Muscle of leg (tissue), 11 donors: Measurements from ENCODE around the gene MYH1. TPM values are rescaled to one million over a fixed set of nuclear protein-coding genes. Genes with fewer than 3 reads are reported as not detected.
A peak's percentile ranks its signal among the peaks of the same experiment; 100 is the strongest.
"Not testable (repeated sequence)": the region's sequence is repeated elsewhere in the genome, so short reads cannot be mapped to it uniquely, and the experiment has no call there.

Source experiments
- DNase-seq: peaks from one replicate; pipeline ENCODE4 v3.0.0; 2013
- H3K27ac ChIP-seq: one replicate; pipeline ENCODE4 v1.5.1; 2013; ENCODE audit warnings: mild to moderate bottlenecking, low read length, control low read depth
- H3K27me3 ChIP-seq: one replicate; pipeline ENCODE4 v1.6.1; 2013; ENCODE audit warnings: low read length; ENCODE audit not compliant: control insufficient read depth, insufficient read depth
- H3K36me3 ChIP-seq: one replicate; pipeline ENCODE4 v1.6.1; 2013; ENCODE audit warnings: low read length; ENCODE audit not compliant: control insufficient read depth, insufficient read depth
- H3K4me1 ChIP-seq: one replicate; pipeline ENCODE4 v1.6.1; 2013; ENCODE audit warnings: low read length; ENCODE audit not compliant: control insufficient read depth, insufficient read depth
- H3K4me3 ChIP-seq: one replicate; pipeline ENCODE4 v1.5.1; 2013; ENCODE audit warnings: low read length, control low read depth
- H3K9me3 ChIP-seq: replicated peaks from 2 replicates; pipeline ENCODE4 v1.6.1; 2013; ENCODE audit warnings: low read depth, low read length; ENCODE audit not compliant: control insufficient read depth
- WGBS: methylation state at CpG from one replicate; pipeline ENCODE4 v1.1.5; 2013; ENCODE audit warnings: missing lambda C conversion rate; ENCODE audit not compliant: insufficient coverage; 5-methylcytosine and 5-hydroxymethylcytosine counted together
- polyA plus RNA-seq, 8 donors: library from polyadenylated mRNA; unstranded; fragments of 120-200 nt; gene quantifications; one replicate each; pipeline versions ENCODE4 v1.2.1 to v1.2.3, GENCODE V29; 2013; ENCODE audit warnings: inconsistent platforms in 1 of 8, low replicate concordance in 1 of 8; ENCODE audit not compliant: insufficient read length in 8 of 8, insufficient read depth in 1 of 8
- total RNA-seq: library from RNA; stranded (reverse); fragments of 120-200 nt; gene quantifications from one replicate; pipeline ENCODE4 v1.2.4, GENCODE V29; 2013

The MYH1 gene
- total and polyA plus RNA-seq, 9 donors: 3.4 to 18.4 (median 6.8) TPM

GRCh38 chr17:10541179-10541578, 22.8 kb upstream of the MYH1 start:
- H3K36me3 ChIP-seq, H3K4me1 ChIP-seq, H3K9me3 ChIP-seq, DNase-seq, H3K4me3 ChIP-seq, H3K27ac ChIP-seq, H3K27me3 ChIP-seq: not testable (repeated sequence)
- 100% methylated on average over 1 of the region's 6 CpGs for WGBS

GRCh38 chr17:10532026-10532425, 13.7 kb upstream of the MYH1 start:
- no peak for DNase-seq
- Histone ChIP-seq H3K36me3 (no peaks in the 10 kb centered on the region), H3K4me3 (no peak overlapping the region), H3K4me1 (no peaks in the 10 kb centered on the region), H3K27ac (no peak overlapping the region), H3K27me3 (no peaks in the 10 kb centered on the region), H3K9me3 (no peaks in the 10 kb centered on the region)
- WGBS: no CpG with 5 or more reads among the region's 1 CpG

- Histone ChIP-seq H3K27ac (no peak overlapping the region), H3K4me3 (no peak overlapping the region), H3K4me1 (no peaks in the 10 kb centered on the region), H3K27me3 (no peaks in the 10 kb centered on the region), H3K9me3 (no peaks in the 10 kb centered on the region), H3K36me3 (no peaks in the 10 kb centered on the region)
- 95% methylated on average over 2 of the region's 6 CpGs for WGBS
- no peak for DNase-seq
Observed at GRCh38 chr17:10527419-10527818, 9.1 kb upstream of the MYH1 start.

GRCh38 chr17:10526517-10526916, 8.2 kb upstream of the MYH1 start:
- no peak for DNase-seq
- no peaks in the 10 kb centered on the region for H3K27me3 ChIP-seq
- H3K4me1 ChIP-seq: no peaks in the 10 kb centered on the region
- no peaks in the 10 kb centered on the region for H3K36me3 ChIP-seq
- WGBS: 85% methylated on average over 9 of the region's 11 CpGs
- H3K9me3 ChIP-seq: no peaks in the 10 kb centered on the region
- H3K27ac ChIP-seq: no peak overlapping the region
- H3K4me3 ChIP-seq: no peak overlapping the region

- Histone ChIP-seq H3K9me3 (no peaks in the 10 kb centered on the region), H3K36me3 (no peaks in the 10 kb centered on the region), H3K27ac (no peak overlapping the region), H3K4me3 (no peak overlapping the region), H3K4me1 (no peaks in the 10 kb centered on the region), H3K27me3 (no peaks in the 10 kb centered on the region)
- DNase-seq: no peak
- 84% methylated on average over 3 of the region's 7 CpGs for WGBS
Observed at GRCh38 chr17:10523064-10523463, 4.7 kb upstream of the MYH1 start.

- no peaks in the 10 kb centered on the region for H3K27me3 ChIP-seq
- H3K36me3 ChIP-seq: no peaks in the 10 kb centered on the region
- no peak for DNase-seq
- H3K9me3 ChIP-seq: no peaks in the 10 kb centered on the region
- H3K27ac ChIP-seq: no peak overlapping the region
- H3K4me1 ChIP-seq: no peaks in the 10 kb centered on the region
- H3K4me3 ChIP-seq: no peak overlapping the region
Observed at GRCh38 chr17:10521949-10522348, 3.6 kb upstream of the MYH1 start.

- H3K27ac ChIP-seq: no peak overlapping the region
- peak; percentile 15 for DNase-seq
- no peaks in the 10 kb centered on the region for H3K27me3 ChIP-seq
- no peak overlapping the region for H3K4me3 ChIP-seq
- no peaks in the 10 kb centered on the region for H3K9me3 ChIP-seq
- H3K36me3 ChIP-seq: no peaks in the 10 kb centered on the region
- no peaks in the 10 kb centered on the region for H3K4me1 ChIP-seq
Observed at GRCh38 chr17:10516638-10517037, 1.7 kb downstream of the MYH1 start.

- no peak overlapping the region for H3K4me3 ChIP-seq
- DNase-seq: no peak
Observed at GRCh38 chr17:10516065-10516464, 2.3 kb downstream of the MYH1 start.

GRCh38 chr17:10513299-10514067, 4.9 kb downstream of the MYH1 start:
- H3K27ac ChIP-seq: no peak overlapping the region
- peak; percentile 8 for DNase-seq
- 66% methylated on average over 3 of the region's 6 CpGs for WGBS
- no peaks in the 10 kb centered on the region for H3K9me3 ChIP-seq
- no peaks in the 10 kb centered on the region for H3K36me3 ChIP-seq
- H3K4me3 ChIP-seq: no peak overlapping the region
- no peaks in the 10 kb centered on the region for H3K4me1 ChIP-seq
- H3K27me3 ChIP-seq: no peaks in the 10 kb centered on the region

More at GRCh38 chr17:10516065-10516464, 2.3 kb downstream of the MYH1 start:
- Histone ChIP-seq H3K4me1 (no peaks in the 10 kb centered on the region), H3K36me3 (no peaks in the 10 kb centered on the region), H3K9me3 (no peaks in the 10 kb centered on the region), H3K27me3 (no peaks in the 10 kb centered on the region), H3K27ac (no peak overlapping the region)
- WGBS: 79% methylated on average over 7 of the region's 7 CpGs

GRCh38 chr17:10512856-10513255, 5.5 kb downstream of the MYH1 start:
- DNase-seq: no peak
- WGBS: no CpG with 5 or more reads among the region's 2 CpGs
- H3K27me3 ChIP-seq: no peaks in the 10 kb centered on the region
- no peak overlapping the region for H3K4me3 ChIP-seq
- H3K27ac ChIP-seq: no peak overlapping the region
- H3K4me1 ChIP-seq: no peaks in the 10 kb centered on the region
- H3K9me3 ChIP-seq: no peaks in the 10 kb centered on the region
- H3K36me3 ChIP-seq: no peaks in the 10 kb centered on the region

GRCh38 chr17:10499950-10500349, 18.4 kb downstream of the MYH1 start:
- H3K27ac ChIP-seq: no peak overlapping the region
- DNase-seq: peak; percentile 0
- no peak overlapping the region for H3K4me3 ChIP-seq
- no CpG with 5 or more reads among the region's 3 CpGs for WGBS
- no peaks in the 10 kb centered on the region for H3K9me3 ChIP-seq
- H3K27me3 ChIP-seq: no peaks in the 10 kb centered on the region
- H3K36me3 ChIP-seq: no peaks in the 10 kb centered on the region
- H3K4me1 ChIP-seq: no peaks in the 10 kb centered on the region
